ENCODE results near the gene MRPL30.
"Not testable (repeated sequence)": the region's sequence is repeated elsewhere in the genome, so short reads cannot be mapped to it uniquely, and the experiment has no call there.

MRPL30 gene

DNA sequence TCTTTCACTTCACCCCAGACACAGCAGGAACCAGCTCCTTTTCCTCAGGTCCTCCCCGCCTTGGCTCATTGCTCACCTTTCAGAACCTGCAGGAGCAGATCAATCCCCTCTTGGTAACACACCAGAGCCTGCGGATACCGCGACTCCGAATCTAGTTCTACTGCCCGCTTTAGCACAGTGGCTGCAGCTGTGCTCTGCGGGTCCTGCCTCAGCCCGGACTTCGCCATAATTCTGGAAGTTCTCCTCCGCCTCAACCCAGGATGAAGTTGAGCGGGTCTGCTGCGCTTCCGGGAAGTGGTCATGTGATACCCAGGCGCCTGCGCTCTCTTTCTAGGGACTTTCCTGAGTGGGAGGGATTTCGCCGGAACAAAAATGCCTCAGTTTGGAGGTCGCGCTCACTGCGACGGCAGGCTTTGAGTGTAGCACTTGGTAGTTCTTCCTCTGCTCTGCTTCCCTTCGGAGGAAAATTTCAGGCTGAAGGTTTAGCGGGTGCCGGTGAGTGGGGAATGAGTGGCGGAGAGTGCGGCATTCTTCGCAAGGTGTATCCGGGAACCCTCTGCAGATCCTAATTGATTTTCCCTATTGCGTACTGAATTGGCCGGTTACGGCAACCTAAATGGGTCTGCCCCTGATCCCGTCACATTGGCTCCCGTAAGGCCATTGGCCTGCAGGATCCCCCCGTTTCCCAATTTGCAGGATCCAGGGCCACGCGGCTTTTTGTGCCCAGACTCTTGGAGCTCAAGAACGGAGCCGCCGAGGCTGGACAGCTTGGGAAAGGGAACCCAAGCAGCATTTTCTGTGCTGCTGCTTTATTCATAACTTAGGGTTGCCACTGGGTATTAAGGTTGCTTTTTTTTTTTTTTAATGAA, at the start of gene MRPL30, which contains the start of gene MITD1:
Gene MRPL30, plus strand, starts transcription at position 430 of the 869 bp plus-strand sequence. CDS start 5,020 bp downstream, outside the sequence.
Gene MITD1, minus strand, starts transcription at position 304 of the 869 bp plus-strand sequence. Its CDS starts 77 bp downstream, at position 227.
- peak; percentile 83 for DNase-seq (ENCODE audit: low read depth)

DNA sequence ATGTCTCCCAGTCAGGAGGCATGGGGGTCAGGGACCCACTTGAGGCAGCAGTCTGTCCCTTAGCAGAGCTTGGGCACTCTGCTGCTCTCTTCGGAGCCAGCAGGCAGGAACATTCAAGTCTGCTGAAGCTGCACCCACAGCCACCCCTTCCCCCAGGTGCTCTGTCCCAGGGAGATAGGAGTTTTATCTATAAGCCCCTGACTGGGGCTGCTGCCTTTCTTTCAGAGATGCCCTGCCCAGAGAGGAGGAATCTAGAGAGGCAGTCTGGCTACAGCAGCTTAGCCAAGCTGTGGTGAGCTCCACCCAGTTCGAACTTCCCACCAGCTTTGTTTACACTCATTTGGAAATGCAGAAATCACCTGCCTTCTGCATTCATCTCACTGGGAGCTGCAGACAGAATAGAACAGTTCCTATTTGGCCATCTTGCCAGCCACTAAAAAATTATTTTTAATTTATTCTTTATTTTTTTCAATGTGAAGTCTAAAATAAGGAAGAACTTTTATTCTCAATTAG, 45.9 kb upstream of the MRPL30 start:
- DNase-seq (ENCODE audit: low read depth) = not testable (repeated sequence)

DNA sequence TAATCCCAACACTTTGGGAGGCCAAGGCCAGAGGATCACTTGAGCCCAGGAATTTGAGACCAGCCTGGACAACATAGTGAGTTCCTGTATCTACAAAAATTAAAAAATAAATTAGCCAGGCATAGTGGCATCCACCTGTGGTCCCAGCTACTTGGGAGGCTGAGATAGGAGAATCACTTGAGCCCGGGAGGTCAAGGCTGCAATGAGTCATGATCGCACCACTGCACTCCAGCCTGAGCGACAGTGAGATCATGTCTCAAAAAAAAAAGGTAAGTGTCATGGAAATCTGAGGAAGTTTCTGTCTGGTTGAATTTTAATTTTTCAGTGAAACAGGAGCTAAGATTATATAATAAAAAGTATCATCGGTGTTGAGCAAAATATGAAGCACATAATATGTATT, 42.0 kb upstream of the MRPL30 start:
- no peak for DNase-seq (ENCODE audit: low read depth)

DNA sequence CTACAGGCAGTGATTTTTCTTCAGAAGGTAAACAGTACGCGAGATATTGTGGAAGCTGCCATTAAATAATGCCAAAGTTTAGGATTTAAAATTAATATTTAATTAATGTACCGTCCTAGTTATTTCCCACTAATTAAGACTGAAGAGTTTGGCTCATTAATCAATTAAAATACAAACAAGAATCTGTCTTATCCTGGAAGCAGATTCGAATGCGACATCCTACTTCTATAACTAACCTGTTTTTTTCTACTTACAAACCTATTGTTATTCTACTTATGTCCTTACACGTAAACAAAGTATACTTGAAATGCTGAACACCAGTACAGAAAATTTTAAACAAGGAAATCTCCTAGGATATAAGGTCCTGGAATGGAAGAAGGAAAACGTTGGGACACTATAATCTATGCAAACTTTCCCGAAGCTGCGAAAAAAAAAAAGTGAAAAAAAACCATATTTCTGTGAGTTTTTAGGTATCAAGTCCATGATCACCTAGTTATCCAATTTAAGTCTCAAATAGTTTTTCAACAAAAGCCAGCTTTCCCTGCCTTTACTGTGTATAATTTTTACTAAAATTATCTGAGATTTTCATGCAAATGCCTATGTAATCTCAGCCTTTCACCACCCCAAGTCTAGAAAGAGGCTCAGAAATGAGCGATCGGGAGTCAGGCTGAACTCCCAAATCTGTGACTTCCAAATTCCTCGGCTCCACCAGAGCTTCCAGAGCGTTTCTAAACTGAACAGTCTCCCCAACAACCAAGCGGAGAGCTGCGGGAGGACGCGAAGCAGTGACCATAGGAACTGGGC, 40.7 kb upstream of the MRPL30 start:
- DNase-seq (ENCODE audit: low read depth) = no peak

DNA sequence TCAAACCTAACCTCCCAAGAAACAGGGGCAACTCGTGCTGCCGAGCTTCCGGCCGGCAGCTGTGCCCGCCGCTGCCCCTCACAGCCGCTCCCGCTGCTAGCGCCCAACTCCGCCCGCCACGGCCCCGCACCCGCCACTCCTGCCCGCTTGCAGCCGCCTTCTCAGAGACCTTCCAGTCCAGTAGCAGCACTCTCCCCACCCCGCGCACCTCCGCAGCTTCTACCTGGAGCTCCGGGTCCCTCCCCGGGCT, 40.2 kb upstream of the MRPL30 start:
- DNase-seq (ENCODE audit: low read depth) = no peak

DNA sequence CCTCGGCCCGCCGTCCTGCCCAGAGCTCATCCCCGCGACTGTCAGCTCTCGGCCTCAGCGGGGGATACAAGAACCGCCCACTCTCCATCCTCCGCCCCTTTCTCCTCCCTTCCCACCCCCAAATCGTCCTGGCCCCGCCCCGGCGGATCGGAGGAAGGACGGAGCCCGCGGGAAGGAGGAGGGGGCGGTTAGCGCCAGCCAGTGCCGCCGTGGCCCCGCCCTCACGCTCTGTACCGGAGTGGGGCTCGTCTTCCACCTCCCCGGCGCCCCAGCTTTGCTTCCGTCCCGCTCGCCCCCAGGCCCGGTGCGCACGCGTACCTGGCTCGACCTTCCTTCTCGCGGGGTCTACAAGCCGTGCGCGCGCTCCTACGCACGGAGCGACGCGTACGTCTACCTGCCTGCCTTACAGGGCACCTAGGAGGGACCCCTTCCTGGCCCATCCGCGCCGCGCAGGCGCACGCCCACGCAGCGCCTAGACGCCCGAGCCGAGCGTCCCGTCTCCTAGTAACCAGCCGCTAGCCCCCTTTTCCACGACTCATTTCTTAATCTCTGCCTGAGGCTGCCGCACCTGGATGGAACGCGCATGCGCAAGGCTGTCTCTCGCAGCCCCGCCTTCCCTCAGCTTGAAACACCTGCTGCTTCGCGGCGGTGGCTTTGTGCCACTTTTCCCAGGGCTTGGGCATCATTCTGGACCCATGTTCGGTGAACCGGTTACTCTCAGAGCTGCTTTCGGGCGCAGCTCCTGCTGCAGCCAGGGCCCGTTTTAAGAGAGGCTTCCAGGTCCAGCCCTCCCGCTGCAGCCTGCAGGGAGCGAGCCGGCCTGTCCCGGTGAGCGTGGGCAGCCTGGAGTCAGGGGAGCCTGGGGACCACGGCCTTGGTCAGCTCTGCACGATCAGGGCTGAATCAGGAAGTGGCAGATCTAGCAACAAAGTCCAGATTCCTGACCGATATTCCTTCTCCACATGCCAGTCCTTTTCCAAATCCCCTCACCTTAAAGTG, 39.6 kb upstream of the MRPL30 start, which contains the start of gene C2orf15:
Gene C2orf15, plus strand, starts transcription at position 598 of the 999 bp plus-strand sequence. CDS start 8,852 bp downstream, outside the sequence.
- DNase-seq (ENCODE audit: low read depth) = peak; percentile 96

DNA sequence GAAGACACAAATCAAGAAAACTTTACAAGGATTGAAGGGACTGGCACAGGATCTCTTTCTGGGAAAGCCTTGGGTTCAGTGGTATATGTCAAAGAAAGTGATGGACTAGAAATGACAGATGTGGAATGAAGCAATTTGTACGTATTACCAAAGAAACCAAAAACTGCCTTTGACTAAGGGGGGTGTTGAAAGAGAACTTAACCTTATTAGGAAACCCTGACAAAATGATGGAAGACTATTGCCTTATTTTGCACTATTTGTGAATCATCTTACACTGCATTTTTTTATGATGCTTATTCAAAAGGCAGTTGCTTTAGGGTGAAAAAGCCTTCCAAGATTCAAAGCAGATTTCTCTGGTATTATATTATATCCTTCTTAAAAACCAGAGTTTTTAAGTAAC, 30.3 kb upstream of the MRPL30 start:
- DNase-seq (ENCODE audit: low read depth) = no peak

DNA sequence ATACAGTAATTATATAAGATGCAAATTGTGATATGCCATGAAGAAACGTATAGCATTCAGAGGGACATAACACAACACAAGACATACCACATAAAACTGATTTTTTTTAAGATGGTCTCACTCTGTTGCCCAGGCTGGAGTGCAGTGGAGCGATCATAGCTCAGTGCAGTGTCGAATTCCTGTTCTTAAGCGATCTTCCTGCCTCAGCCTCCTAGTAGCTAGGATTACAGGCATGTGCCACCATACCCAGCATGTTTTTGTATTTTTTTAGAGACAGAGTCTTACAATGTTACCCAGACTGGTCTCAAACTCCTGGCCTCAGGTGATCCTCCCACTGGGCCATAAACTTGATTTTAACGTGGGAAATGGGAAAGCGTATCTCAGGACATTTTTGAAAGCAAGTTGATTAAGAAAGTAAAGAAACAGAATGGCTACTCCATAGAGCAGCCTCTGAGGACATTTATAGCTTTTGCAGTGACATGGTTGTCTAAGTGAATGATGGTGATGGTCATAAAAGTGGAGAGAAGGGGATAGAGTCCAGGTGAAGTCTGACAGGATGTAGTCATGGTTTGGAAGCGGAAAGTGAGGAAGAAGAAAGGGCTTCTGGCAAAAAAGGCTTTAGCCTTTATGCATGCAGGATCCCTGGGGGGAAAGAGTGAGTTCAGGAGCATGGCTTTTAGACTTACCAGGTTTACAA, 28.6 kb upstream of the MRPL30 start:
- DNase-seq (ENCODE audit: low read depth) = no peak

DNA sequence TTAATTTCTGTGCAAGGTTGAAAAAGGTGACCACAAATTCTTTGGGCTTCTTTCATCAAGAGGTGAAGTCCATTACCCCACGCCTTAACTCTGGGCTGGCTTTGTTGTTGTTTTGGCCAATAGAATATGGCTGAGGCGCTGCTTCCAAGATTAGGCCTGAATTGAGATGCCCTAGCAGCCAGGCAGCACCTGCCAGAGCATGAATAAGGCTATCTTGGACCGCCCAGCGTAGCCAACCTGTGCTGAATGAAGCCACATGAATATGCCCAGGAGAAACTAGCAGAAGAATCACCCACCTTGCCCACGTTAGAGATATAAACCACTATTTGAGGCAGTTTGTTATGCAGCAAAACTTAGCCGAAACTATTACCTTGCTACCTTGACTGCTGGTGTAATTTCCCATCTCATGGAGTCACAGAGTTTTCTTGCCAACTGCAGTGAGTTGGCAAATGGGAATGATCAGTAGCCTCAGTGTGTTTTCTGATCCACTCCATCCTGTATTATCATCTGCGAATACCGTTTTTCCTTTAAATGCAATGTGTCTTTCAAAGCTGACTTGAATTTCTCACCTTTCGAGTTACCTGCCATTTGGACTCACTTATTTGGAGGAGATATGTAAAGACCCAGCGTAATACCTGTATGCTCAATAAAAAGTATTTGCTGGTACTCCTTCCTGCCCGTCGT, 26.9 kb upstream of the MRPL30 start:
- no peak for DNase-seq (ENCODE audit: low read depth)

DNA sequence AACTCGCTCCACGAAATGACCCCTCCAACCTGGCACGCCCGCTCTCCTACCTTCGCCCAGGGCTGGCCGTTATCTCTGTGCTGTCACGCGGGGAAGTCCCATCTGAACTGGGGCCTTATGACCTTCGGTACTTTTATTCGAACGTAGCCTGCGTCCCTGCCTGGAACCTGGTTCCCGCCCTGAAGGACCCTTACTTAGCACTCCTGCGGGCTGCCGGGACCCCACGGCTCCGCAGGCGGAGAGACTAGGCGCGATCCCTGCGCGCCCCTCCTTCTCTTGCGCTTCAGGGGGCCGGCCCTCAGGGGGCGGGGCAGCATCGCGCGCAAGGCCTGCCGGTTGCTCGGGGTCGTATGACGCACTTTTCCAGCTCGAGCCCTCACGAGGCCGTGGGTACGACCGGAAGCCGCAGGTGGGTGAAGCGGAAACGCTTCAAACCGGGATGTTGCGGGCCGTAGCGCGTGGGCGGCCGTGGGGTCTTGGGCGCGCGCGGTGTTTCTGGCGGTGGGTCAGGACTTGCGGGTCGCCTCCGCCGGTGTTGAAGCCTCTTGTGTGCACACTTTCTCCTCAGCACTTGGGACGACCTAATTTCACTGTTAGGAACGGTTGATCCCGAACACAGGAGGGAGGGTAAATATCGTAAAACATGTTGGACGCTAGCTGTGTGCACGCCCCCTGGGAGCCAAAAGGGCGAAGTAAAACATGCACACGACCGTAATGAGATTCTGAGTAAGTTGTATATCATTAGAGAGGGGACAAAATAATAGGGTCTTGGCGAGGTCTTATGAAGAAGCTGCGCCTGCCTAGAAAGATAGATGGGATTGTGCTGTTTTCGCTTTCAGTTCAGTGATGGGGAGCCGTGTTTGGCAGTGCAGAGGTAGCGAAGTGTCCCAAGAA, 26.1 kb upstream of the MRPL30 start, which contains the start of the genes LIPT1 and TSGA10:
Gene LIPT1, plus strand, starts transcription at position 325 of the 894 bp plus-strand sequence. CDS start 6,991 bp downstream, outside the sequence.
Gene TSGA10, minus strand, starts transcription at position 300 of the 894 bp plus-strand sequence. CDS start 45,503 bp downstream, outside the sequence.
- peak; percentile 86 for DNase-seq (ENCODE audit: low read depth)

DNA sequence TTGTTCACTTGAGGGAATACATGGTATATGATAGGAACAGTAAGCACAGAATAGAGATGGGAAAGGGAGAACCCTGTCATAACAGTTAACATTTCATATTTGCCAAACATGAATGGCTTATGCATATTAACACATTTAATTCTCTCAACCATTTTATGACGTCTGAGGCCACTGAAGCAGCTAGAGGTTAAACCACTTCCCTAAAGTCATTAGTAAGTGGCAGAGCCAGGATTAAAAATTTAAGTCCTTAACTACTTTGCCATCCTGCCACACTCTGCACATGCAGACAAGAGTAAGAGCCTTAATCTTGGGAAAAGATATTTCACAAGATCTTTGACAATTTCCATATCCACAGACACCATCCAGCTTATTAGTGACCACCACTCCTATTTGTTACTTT, 24.1 kb upstream of the MRPL30 start:
- DNase-seq (ENCODE audit: low read depth) = no peak

DNA sequence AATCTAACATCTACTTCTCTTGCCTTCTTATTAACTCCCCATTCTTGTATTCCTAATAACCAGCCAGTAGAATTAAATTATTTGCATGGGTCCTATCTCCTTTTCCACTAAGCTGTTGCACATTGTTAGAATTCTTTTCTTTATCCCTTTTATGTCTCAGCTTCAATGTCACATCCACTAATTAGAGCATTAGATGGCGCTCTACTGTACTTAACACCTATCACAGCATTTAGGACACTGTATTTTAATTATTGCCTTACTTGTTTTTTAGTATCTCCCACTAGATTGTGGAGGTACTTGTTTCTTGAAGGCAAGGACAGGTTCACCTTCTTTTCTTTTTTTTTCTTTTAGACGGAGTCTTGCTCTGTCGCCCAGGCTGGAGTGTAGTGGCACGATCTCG, 22.4 kb upstream of the MRPL30 start:
- DNase-seq (ENCODE audit: low read depth) = no peak

DNA sequence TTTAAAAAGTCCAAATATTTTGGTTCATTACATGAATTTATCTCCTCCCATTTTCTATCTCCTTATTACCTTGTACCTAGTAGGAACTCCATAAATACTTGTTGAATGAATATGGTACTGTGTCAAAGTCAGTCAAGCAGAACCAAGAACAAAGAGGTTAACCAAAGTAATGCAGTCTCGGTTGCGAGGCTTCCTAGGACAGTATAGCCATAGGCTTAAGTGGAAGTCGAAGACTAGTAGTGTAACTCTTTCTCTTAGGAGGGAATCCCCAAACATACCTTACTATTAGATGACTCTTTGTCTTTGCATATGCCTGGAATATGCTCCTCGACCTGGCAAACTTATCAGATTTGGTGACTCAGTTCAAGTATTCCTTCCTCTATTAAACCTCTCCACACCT, 21.4 kb upstream of the MRPL30 start:
- no peak for DNase-seq (ENCODE audit: low read depth)

DNA sequence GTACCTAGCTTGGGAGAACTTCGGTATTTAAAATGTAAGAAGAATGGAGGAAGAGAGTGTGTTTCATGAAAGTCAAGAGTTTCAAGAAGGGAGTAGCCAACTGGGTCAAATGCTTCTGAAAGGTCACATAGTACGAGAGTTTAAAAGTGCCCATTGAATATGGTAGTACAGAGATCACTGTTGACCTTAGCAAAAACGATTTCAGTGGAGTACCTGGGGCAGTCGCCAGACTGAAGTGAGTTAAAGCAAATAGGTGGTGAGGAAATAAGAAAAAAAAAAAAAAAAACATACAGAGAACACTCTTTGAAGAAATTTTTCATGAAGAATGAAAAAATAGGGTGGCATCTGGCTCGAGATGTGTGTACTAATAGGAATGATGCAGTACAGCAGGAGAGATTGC, 14.8 kb upstream of the MRPL30 start:
- no peak for DNase-seq (ENCODE audit: low read depth)

DNA sequence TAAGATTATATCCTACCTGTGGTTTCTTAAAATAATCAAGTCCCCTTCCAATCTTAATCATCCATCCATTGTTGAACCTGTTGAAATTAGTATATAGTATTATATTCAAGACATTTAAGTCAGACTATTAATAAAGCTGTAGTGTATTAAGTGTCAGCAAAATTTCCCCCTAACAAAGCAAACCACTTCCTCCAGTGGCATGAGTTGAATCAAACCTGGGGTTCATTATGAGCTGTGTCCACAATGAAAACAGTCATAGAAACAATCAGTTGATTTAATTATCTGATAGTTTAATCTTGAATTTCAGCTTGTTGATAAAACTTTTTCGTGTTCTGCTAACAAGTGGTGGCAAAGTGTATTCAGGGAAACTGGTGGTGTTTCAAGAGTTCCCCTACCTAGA, 11.4 kb upstream of the MRPL30 start:
- no peak for DNase-seq (ENCODE audit: low read depth)

DNA sequence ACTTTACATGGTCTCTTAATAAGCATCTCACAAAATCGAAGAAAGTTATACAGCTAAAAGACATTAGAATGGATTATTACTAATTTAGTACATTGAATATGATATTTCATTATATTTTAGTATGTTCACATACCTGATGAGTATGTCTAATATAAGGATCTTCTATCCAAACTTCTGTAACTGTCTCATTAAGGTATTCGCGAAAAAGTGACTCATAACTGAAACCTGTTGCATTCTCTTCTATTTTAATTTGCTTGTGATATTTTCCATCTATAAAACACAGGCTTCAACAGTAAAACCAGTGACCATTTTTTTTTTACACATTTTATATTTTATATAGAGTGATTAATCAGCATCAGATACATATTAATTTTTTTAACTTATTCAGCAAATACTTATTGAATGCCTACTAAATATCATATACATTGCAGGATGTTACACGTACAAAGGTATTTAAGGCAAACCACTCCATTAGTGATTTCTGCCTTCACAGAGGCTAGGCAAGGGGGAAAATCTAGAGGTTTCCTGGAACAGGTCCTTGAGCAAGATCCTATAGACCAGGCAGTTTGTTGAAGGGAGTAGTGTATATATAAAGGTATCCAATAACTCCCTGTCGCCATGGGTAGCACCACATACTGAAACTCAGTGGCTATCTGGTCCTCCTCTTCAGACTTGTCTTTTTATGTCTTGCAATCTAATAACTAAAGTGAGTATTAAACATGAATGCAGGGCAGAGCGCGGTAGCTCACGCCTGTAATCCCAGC, 9.4 kb upstream of the MRPL30 start:
- DNase-seq (ENCODE audit: low read depth) = no peak

DNA sequence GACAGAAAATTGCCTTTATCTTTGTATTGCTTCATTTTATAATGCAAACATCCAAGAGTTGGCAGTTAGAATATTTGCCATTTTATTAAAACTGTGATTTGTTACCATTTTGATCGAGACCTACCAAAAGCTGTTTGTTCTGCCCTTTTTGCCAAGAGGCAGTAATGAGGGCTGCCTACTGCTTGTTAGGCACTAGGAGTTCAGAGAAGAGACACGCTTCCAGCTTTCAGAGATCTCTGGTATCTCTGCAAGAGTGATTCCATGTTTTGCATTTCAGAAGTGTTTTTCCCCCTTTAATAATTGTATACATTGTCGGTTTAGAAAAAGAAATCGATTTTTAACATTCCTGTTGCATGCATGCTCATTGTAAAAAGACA, 628 bp downstream of the MRPL30 start:
- DNase-seq (ENCODE audit: low read depth) = no peak

DNA sequence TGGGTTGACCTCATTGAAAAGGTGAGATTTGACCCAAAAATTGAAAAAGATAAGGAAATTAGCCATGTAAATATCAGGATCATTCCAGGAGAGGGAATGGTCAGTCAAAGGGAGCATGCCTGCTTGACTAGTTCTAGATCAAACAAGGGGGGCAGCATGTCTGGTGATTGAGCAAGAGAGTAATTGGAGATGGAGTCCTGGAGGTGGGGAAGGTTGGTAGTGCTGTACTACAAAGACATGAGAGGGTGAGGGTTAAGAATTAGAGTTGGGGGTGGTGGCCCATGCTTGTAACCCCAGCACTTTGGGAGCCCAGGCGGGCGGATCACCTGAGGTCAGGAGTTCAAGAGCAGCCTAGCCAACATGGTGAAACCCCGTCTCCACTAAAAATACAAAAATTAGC, 2.0 kb downstream of the MRPL30 start:
- no peak for DNase-seq (ENCODE audit: low read depth)
